M059J (cell line): Measurements from ENCODE around the gene ST6GAL2. TPM values are rescaled to one million over a fixed set of nuclear protein-coding genes. Genes with fewer than 3 reads are reported as not detected.

Experiments used
- DNase-seq: peaks from one replicate; pipeline ENCODE4 v3.0.0-alpha.2; 2012; ENCODE audit warnings: low read depth
- total RNA-seq: library from RNA; depleted of rRNA; stranded (reverse); fragments of >200 nt; shearing (Covaris generic); gene quantifications from 2 replicates; pipeline ENCODE4 v1.2.3, GENCODE V29; 2014; rRNA removed

Gene ST6GAL2
- total RNA-seq: not detected in 2 replicates

- DNase-seq: no peak
These were observed at the start of gene ST6GAL2 for GRCh38 chr2:106885971-106886915. Gene ST6GAL2 (minus strand): TSS chr2:106886167. CDS start chr2:106843977, 42,190 bp downstream.

- no peak for DNase-seq
These were observed 46.7 kb upstream of the ST6GAL2 start for GRCh38 chr2:106932644-106933043.

- no peak for DNase-seq
These were observed 45.9 kb upstream of the ST6GAL2 start for GRCh38 chr2:106931717-106932335.

GRCh38 chr2:106921451-106921850 is 35.5 kb upstream of the ST6GAL2 start:
- no peak for DNase-seq

- DNase-seq: no peak
These were observed 33.0 kb upstream of the ST6GAL2 start for GRCh38 chr2:106919012-106919411.

GRCh38 chr2:106904242-106904641 is 18.3 kb upstream of the ST6GAL2 start:
- no peak for DNase-seq

GRCh38 chr2:106899786-106900530 is 14.0 kb upstream of the ST6GAL2 start:
- no peak for DNase-seq

- no peak for DNase-seq
These were observed 8.6 kb upstream of the ST6GAL2 start for GRCh38 chr2:106894545-106894944.

- DNase-seq: no peak
These were observed 6.1 kb upstream of the ST6GAL2 start for GRCh38 chr2:106892048-106892447.

GRCh38 chr2:106890606-106891005 is 4.6 kb upstream of the ST6GAL2 start:
- DNase-seq: no peak

- DNase-seq: peak; percentile 3
These were observed 1.2 kb upstream of the ST6GAL2 start for GRCh38 chr2:106886916-106887758.

- no peak for DNase-seq
These were observed 638 bp downstream of the ST6GAL2 start for GRCh38 chr2:106885329-106885728.

GRCh38 chr2:106882673-106883072 is 3.3 kb downstream of the ST6GAL2 start:
- no peak for DNase-seq

GRCh38 chr2:106878206-106878605 is 7.8 kb downstream of the ST6GAL2 start:
- DNase-seq: no peak

- no peak for DNase-seq
These were observed 9.3 kb downstream of the ST6GAL2 start for GRCh38 chr2:106876699-106877098.

GRCh38 chr2:106869512-106870275 is 16.3 kb downstream of the ST6GAL2 start:
- DNase-seq: no peak

- DNase-seq: no peak
These were observed 17.7 kb downstream of the ST6GAL2 start for GRCh38 chr2:106868275-106868674.

- DNase-seq: no peak
These were observed 18.6 kb downstream of the ST6GAL2 start for GRCh38 chr2:106867196-106867953.

GRCh38 chr2:106866641-106867040 is 19.3 kb downstream of the ST6GAL2 start:
- no peak for DNase-seq

GRCh38 chr2:106864051-106864450 is 21.9 kb downstream of the ST6GAL2 start:
- no peak for DNase-seq
